Activated T-helper 9 cell treated with anti-CD3 and anti-CD28 coated beads, Interleukin-2, amount 50 U/mL, for 16 hours (primary cell): ENCODE results near the gene C11orf21.
"Not testable (repeated sequence)": the region's sequence is repeated elsewhere in the genome, so short reads cannot be mapped to it uniquely, and the experiment has no call there.

Source experiments
- DNase-seq: peaks from one replicate; pipeline ENCODE4 v3.0.0-alpha.2; 2020; ENCODE audit warnings: low read depth

C11orf21 gene

DNA sequence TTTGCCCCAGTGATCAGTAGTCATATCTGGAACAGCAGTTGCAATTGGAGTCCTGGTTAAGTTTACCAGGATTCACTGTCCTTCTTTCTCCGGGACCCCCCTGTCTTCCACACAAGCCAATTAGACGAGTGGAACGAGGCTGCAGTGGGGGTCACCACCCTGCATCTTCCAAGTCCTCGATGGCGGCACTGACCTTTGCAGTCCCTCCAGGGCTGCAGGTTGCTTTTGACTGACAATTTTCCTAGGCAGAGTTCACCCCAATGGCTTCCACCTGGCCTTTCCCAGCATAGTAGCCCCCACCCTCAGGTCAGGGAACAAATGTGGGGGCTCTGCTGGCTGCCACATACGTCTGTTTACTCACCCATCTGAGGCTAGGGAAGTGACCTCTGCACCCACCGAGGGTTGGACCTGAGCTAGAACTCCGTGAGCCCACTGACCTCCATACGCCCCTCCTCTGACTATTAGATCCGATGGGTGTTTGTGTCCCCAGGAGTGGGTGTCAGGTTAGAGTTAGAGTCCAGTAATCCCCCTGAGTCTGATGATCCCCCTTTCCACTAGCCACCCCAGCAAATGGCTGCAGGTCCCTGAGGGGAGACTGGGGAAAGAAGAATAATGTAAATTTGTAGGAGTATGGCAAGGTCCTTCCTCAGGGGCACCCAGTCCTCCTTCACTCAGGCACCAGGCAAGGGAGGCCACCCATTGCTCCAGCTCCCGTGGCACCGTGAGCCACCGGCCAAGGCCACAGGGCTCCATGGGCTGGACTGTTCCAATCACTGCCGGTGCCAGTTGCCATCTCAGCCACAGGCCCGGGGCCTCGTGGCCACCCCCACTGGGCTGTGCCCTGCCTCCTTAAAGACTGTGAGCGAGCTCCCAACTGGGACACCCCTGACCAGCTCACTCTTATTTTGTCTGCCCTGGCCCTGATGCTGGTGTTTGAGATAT is 5.5 kb downstream of the C11orf21 start:
- no peak for DNase-seq

DNA sequence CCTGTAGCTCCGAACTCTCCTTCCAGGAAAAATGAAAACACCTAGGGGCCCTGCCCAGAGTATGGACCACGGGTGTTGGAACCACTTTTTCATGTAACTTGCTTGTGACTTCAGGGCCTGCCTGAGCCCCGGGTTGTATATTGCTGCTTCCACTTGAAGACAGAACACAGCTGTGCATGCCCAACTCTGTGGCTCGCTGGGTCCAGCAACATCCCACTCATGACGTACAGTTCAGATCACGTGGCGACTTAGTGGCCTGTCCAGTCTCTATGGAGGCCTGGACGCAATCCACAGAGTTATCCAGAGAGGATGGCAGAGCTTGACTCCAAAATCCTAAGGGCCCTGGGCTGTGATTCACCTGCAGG is 6.8 kb downstream of the C11orf21 start:
- no peak for DNase-seq

DNA sequence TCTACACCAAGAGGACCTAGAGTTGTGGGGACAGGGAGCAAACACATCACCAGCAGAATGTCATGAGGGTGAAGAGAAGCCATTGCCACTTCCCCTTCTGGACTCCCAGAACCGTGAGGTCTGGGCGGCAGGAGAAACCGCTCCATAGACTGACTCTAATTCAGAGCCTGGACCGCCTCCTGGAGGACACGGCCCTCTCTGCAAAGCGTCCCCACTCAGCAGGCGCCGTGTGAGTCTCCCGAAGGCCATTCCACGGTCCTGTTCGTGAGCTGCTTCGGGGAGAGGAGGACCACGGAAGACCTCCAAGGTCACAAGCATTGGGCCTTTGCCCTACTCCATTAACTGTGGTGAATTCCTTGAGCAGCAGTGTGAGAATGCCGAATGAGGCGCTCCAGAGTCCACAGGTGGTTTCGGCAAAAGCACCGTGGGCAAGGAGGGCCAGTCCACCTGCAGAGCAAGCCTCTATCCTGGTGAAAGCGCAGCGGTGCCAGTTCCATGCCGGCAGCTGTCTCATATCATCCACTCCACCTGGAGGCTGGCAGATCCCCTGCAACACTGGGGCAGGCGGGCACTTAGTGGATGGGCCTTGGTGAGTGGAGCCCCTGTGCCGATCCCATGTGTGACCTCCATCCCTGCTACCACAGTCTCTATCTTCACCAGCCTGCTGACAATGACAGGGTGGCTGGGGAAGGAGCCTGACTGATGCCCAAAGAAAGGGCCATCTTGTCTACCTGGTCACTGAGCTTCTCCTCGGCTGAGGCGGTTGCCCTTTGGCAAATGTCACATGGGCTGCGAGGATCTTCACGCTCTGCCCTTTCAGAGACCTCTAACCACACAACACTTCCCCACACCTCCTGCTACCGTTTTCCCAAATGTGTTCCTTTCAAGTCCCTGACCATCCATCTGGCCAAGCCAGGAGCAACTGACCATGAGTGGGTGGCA is 7.5 kb downstream of the C11orf21 start:
- no peak for DNase-seq

DNA sequence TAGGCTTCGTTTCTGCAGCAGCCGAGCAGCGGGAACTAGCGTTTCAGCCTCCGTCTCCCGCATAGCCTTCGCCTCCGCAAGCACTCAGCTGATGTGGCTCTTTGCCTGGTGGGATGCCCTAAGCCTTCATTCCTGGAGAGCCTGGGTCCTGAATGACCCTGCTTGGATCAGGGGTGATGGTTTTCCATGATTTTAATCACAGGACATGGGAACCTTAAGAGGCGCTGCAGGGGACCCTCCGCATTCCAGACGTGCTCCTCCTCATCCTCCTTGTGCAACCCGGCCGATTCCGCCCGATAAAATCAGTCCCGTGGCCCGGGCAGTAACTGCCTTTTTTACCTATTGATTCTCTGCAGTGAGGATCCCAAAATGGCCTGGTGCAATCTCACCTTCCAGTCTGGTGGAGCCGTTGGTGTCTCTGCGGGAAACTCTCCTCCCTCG is 8.2 kb downstream of the C11orf21 start:
- DNase-seq, result no peak

DNA sequence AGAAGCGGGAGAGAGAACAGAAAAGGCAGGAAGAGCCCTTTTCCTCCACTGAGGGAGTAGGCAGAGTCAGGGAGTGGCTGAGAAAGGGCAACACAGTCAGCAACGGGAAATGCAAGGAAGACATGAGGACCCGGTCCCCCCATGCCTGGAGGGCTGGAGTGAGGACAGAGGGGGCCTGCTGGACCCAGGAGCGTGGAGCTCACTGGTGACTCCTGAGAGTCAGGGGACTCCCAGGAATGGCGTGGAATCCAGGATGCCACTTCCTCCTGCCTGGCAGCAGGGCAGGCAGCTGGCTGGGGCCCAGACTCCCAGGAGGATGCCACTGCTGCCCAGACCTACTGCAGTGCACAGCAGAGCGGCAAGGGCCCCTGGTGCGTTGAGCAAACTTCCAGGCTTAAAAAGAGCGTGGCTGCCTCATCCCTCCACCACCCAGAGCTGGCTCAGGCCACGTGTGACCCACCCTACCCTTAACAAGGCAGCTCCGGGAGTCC is 11.3 kb downstream of the C11orf21 start:
- no peak for DNase-seq

DNA sequence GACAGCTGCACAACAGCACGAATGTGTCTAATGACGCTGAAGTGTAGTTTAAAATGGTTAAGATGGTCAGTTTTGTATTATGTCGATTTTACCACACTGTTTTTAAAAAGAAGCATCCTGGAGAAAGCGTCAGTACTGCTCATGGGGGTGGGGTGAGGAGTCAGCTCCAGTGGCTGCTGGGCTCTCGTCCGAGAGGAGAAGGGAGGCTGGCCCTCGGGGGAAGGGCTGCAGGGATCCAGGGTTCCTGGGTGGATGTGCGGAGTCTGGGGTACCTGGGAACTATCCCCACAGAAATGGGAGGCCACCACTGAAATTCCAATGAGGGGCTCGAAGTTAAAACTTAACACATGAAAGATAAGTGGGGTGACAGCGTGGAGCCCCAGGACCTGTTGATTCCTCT is 11.9 kb downstream of the C11orf21 start:
- DNase-seq, result no peak

DNA sequence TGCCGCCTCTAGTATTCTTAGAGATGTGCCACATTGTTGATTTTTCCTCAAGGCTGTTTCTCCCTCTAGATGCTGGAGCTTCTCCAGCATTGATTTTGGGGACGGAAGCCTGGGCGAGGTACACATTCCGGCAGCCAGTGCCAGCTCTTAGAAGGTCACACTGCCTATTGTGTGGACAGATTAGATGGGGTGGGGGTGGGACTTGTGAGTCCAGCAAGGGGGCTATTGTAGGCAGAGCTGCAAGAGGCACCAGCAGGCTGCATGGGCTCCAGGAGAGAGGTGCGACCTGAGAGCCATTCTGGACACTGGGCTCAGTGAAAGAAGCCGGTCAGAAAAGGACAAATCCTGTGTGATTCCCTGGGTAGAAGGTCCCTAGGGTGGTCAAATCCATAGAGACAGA is 12.4 kb downstream of the C11orf21 start:
- no peak for DNase-seq

DNA sequence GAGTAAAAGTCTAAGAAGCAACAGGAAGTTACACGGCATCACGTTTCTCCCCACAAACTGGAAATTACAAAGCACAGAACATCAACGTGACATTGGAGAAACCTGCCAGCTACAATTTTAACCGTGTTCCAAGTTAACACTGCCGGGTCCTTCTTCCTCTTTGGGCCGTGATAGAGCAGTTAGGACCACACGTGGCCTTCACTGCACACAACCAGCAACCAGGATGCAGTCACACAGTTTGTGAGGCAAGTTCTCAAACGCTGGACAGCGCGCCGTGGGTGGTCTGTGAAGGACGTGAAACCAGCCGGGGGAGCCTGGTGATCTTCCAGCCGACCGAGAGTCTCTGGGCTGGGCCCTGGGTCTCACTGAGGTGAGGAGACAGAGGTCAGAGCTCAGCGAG is 14.6 kb downstream of the C11orf21 start:
- DNase-seq, result no peak

DNA sequence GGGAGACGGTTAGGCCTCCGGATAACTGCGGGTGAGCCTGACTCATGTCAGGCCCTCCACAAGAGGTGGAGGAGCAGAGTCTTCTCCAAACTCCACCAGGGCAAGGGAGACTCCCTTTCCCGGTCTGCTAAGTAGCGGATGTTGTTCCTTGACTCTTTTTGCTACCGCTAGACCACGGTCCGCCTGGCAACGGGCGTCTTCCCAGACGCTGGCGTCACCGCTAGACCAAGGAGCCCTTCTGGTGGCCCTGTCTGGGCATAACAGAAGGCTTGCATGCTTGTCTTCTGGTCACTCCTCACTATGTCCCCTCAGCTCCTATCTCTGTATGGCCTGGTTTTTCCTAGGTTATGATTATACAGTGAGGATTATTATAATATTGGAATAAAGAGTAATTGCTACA is 15.4 kb downstream of the C11orf21 start:
- DNase-seq, result not testable (repeated sequence)

DNA sequence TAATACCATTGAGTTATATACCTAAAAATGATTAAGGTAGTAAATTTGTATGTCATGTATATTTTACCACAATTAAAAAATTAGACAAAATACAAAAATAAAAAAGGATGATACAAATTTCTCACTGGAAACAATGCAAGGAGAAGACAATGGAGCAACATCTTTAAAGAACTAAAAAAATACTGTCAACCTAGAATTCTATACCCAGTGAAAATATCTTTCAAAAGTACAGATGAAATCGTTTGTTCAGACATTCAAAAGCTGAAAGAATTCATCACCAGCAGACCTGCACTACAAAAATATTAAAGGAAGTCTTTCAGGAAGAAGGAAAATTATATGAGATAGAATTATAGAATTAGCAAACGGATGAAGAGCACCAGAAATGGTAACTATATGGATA is 21.5 kb downstream of the C11orf21 start:
- DNase-seq, result no peak

DNA sequence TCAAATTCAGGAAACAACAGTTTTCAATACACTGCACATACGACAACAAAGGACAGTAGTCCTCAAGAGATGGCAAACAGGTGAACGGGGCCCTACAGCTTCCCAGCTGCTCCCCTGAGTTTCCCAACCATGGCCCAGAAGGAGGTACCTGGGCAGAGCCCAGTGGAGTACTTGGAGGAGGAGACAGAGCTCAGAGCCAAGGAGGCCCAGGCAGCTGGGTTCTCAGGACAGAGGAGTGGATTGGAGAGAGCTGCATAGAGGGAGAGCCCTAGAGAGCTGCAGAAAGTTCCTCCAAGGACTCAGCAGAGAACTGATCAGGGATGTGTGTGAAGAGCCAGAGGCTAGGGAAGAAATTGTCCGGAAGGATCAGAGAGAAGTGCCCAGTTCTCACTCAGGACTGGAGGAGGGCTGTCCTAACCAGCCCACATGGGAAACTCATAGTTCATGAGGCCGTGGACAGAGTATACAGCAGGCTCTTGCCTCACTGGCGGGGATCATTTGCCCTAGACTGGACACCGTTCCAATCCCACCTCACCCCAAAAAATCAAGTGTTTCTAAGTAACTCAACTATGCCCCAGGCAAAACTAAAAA is 23.7 kb downstream of the C11orf21 start:
- DNase-seq, result no peak

DNA sequence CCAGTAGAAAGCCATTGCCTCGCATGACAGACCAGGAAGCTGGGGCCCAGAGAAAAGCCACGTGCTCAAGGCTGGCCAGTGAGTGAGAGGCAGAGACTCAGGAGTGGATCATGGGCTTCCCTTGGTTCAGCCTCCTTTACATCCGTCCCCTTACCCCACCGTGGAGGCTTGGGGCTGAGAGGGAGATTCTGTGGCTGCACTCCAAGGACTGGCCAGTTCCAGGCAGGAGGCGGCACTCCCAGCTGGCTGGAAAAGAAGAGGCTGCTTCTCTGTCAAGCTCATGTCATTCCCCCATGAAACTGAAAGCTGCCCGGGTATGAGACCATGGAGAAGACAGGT is 24.7 kb downstream of the C11orf21 start:
- DNase-seq, result no peak

DNA sequence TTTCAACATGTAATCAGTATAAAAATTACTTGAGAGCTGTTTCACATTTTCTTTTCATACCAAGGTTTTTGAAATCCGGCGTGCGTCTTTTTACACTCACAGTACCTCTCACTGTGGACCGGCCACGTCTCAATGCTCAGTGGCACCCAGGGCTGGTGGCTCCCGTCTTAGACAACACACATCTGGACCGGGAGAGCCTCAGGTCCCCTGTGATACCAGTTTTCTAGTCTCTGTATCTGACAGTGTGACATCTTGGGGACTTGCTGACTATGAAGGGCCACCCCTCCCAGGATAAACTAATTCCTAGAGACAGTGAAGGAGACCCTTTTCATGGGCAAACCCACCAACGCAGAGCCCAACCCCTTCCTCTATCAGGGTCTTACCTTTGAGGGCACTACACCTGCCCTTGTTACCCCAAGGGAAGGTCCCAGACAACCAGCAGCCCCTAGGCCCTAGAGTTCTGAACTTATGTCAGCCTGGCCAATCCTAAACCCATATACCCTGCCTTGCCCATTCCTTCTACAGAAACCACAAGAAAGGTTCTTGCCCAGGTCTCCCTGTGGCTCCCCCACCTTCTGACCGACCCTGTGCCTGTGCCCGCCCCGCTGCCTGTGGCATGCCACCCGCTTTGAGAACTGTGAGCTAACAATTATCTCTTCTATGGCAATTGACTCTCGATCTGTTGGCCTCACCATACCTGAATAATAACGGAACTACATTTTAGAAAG is 25.3 kb downstream of the C11orf21 start:
- no peak for DNase-seq

DNA sequence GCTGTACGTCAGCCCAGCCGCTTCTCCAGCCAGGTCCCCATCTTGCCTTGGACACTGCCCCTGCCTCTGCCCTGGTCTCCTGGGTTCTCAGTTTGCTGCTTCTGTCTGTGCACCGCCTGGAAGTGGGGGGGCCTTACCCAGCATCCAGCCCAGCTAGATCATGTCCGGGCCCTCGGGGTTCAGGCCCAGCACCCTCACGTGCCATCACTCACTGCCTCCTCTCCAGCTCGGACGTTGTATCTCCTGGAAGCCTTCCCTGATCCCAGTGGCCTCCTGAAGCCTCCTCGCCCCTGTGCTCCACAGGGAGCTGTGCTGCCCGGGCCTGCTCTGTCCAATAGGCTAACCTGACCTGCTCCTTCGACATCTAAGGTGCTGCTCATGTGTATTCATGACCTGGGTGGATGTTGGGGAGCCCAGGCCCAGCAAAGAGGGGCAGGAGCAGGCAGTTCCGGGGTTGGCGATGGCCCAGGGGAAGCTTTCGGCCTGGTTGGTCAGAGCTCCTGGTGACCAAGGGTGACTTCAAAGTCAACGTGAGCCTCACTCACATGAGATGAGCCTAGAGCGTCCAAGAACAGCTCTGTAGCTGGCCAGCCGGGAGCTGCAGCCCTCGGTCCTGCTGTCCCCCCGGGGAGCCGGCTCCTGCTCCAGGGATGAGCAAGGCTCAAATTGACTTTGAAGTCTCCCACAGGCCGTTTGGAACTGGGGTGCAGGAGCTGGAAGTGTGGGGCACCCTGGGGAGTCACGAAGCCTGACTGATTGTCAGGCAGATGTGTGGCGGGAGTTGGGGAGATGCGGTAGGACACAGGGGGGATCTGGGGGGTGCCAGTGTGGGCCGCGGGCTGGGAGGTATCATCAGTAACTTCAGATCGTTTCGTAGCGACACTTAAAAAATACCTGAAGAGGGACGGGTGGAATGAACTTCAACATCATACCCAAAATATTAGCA is 26.1 kb downstream of the C11orf21 start:
- DNase-seq, result no peak

DNA sequence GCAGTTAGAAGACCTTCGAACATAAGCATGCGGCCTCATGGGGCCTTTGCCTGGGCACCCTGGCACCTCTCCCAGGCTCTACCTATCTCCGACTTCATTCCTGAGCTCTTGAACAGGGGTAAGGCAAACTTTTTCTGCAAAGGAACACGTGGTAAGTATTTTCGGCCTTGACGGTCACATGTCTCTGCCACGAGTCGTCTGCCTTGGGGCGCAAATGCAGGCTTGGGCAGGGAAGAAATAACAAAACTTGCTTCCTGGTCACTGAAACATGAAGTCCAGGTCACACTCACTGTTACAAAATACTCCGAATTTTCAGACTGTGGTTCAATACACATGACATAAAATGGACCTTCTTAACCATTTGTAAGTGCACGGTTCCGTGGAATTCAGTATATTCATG is 27.9 kb downstream of the C11orf21 start:
- no peak for DNase-seq

DNA sequence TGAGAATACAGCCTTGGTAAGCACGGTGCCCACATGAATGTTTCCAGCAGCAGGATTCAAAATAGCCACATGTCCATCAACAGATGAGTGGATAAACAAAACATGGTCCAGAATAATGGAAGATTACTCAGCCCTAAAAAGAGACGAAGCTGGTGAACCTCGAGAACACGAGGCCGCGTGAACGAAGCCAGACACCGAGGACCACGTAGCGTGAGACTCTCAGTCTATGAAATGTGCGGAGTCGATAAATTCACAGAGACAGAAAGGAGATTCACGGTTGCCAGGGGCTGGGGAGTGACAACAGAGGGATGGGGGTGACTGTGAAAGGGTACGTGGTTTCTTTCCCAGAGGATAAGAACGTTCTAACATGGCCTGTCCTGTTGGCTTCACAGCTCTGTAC is 28.4 kb downstream of the C11orf21 start:
- no peak for DNase-seq

DNA sequence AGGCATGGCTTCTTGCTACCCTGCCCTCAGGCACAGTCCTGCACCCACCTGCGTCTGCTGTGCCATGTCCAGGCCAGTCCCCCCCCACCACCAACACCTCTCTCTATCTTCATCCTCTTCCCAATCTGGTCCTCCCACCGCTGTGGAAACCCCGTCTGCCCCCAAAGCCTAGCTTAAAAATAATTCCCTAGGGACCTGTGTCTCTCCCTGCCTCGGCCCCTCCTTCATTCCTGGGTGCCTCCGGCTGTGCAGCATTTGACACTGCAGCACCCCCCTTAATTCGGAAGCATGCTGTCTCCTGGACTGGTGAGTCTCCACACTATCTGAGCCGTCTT is 28.8 kb downstream of the C11orf21 start:
- DNase-seq, result no peak

DNA sequence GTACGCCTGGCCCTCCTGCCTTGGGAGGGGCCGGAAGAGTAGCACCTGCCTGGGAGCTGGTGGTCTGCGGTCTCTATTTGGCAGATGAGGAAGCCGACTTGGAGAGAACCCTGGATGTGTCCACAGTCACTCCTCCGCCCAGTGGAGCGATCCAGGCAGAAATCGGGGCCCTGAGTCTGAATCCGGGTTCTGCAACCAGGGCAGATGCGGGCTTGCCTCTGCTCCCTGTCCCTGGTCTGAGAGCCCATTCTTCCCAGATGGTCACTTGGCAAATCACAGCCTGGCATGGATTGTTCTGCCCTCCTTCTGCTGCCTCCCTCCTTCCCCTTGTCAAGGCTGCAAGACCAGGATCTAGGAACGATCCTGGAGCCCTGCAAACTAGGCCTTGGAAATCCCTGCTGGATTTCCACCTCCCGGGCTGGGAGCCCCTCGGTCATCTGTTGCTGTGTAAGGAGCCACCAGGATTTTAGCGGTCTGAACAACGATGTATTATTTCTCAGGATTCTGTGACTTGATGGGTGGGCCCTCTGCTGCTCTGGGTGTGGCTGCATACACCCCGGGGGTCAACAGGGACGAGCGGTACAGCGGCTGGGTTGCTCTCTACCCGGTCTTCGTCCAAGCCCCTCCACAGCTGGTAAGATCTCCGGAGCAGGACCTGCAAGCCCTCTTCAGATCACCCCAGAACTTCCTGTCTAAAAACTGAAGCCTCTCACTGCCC is 29.3 kb downstream of the C11orf21 start:
- DNase-seq, result no peak

DNA sequence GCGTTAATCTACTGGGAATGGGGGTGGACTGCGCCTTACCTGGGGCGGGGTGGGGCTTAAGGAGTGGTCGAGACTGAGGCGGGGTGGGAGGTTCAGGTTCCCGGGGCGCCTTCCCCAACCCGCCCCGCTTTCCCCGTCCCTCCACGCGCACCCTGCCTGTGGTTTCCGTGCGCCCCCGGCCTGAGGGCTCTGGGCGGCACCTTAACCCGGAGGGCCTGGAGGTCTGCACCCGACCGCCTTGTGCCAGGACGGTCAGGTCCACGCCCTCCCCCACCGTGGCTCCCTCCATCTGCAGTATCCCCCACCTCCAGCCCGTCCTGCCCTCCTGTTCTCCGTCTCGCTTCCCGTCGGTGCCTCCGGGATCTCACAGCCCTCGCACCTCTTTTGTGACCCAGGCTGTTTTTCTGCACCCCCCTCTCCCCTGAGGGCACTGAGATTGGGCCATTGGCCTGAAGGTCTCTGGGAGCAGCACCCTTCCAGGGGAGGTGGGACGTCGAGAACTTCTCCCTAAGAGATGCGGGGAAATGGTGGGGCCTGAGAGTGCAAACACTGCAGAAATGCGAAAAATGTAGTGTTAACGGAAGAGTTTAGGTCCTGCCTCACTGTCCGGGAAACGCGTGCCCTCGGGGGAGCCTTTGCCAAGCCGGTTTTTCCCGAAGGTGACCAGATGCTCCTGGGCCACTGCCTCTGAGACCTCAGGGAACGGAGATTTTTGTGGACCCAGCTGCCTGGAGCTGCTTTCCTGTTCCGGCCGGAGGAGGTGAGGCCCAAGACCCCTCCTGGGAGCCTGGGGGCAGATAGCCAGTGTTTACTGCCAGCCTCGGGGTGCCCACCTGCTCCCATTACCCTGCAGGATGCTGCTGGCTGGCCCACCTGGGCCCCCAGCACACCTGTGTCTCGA is 30.1 kb downstream of the C11orf21 start:
- DNase-seq, result no peak
